Keratinocyte (primary cell): ENCODE measurements around the gene DAPK2. TPM values are rescaled to one million over a fixed set of nuclear protein-coding genes. Genes with fewer than 3 reads are reported as not detected.

Source experiments
- DNase-seq: peaks from one replicate; pipeline ENCODE4 v3.0.0-alpha.2; 2011; ENCODE audit warnings: low read depth, missing footprints, low spot score
- FAIRE-seq: peaks from 2 replicates; lab custom pipeline; 2011; peaks lifted over from hg19 to GRCh38; lab: Jason Lieb, UNC
- H2AFZ ChIP-seq: 2 replicates; pipeline ENCODE4 v1.6.0; 2012; ENCODE audit warnings: low read length, control low read depth, inconsistent platforms; ENCODE audit not compliant: control insufficient read depth
- H3K27ac ChIP-seq: 2 replicates; pipeline ENCODE4 v1.5.1; 2011; ENCODE audit warnings: low read length; ENCODE audit not compliant: control insufficient read depth, insufficient read depth
- H3K27me3 ChIP-seq: 3 replicates; pipeline ENCODE4 v1.6.0; 2011; ENCODE audit warnings: low read length; ENCODE audit not compliant: control insufficient read depth, insufficient read depth; ENCODE audit errors: extremely low read depth
- H3K36me3 ChIP-seq, 2 experiments: 2 replicates in 1 of 2; 3 replicates in 1 of 2; pipeline ENCODE4 v1.5.1; 2011; ENCODE audit warnings: low read length in 2 of 2, mild to moderate bottlenecking in 1 of 2; ENCODE audit not compliant: control insufficient read depth in 2 of 2, insufficient read depth in 2 of 2; ENCODE audit errors: extremely low read depth in 1 of 2
- H3K4me1 ChIP-seq: 3 replicates; pipeline ENCODE4 v1.5.1; 2011; ENCODE audit warnings: low read length; ENCODE audit not compliant: control insufficient read depth, insufficient read depth; ENCODE audit errors: extremely low read depth
- H3K4me2 ChIP-seq: 3 replicates; pipeline ENCODE4 v1.6.0; 2011; ENCODE audit warnings: low read depth, low read length; ENCODE audit not compliant: control insufficient read depth, insufficient read depth; ENCODE audit errors: extremely low read depth
- H3K4me3 ChIP-seq, 3 experiments: fragments of 200-600 bp in 1 of 3; sonication (generic) in 1 of 3; 2 replicates in 2 of 3; 3 replicates in 1 of 3; pipeline ENCODE4 v1.5.1; 2011 to 2016; ENCODE audit warnings: low read length in 3 of 3, mild to moderate bottlenecking in 3 of 3, control low read depth in 2 of 3, inconsistent platforms in 1 of 3, low read depth in 1 of 3, mixed read lengths in 1 of 3, mixed run types in 1 of 3, moderate library complexity in 1 of 3; ENCODE audit not compliant: control insufficient read depth in 2 of 3, insufficient read depth in 2 of 3; ENCODE audit errors: extremely low read depth in 1 of 3
- H3K79me2 ChIP-seq: 2 replicates; pipeline ENCODE4 v1.6.0; 2012; ENCODE audit warnings: low read length; ENCODE audit not compliant: control insufficient read depth, insufficient read depth
- H3K9ac ChIP-seq: 3 replicates; pipeline ENCODE4 v1.6.0; 2011; ENCODE audit warnings: low read length; ENCODE audit not compliant: control insufficient read depth, insufficient read depth; ENCODE audit errors: extremely low read depth
- H3K9me1 ChIP-seq: 3 replicates; pipeline ENCODE4 v1.6.0; 2011; ENCODE audit warnings: low read length; ENCODE audit not compliant: control insufficient read depth, insufficient read depth; ENCODE audit errors: extremely low read depth
- H3K9me3 ChIP-seq: 2 replicates; pipeline ENCODE4 v1.5.1; 2012; ENCODE audit warnings: low read depth, low read length; ENCODE audit not compliant: control insufficient read depth
- H4K20me1 ChIP-seq: 3 replicates; pipeline ENCODE4 v1.6.0; 2011; ENCODE audit warnings: low read length; ENCODE audit not compliant: control insufficient read depth, insufficient read depth; ENCODE audit errors: extremely low read depth
- CTCF ChIP-seq, 3 experiments: IDR thresholded peaks in 1 of 3; conservative IDR thresholded peaks in 1 of 3; optimal IDR thresholded peaks in 1 of 3; 2 replicates in 2 of 3; 3 replicates in 1 of 3; pipeline versions ENCODE3 to v1.5.1; 2011; ENCODE audit warnings: low read length in 3 of 3, mild to moderate bottlenecking in 3 of 3, moderate library complexity in 2 of 3, control low read depth in 1 of 3, inconsistent platforms in 1 of 3; ENCODE audit not compliant: insufficient read depth in 2 of 3; ENCODE audit errors: extremely low read depth in 1 of 3
- EZH2 ChIP-seq: IDR thresholded peaks from one replicate; pipeline ENCODE4 v1.6.1; 2012; ENCODE audit warnings: inconsistent platforms, mild to moderate bottlenecking, low read length, moderate library complexity
- dilution Hi-C: fragments of 300-500 bp; cut with MboI; formaldehyde crosslinking; loops from one replicate; pipeline ENCODE4 v1.7.0; 2020; ENCODE audit warnings: low sequenced_read_pairs; ENCODE audit not compliant: extremely low pct_ligation_motif_present
- polyA plus RNA-seq, 5 experiments: library from polyadenylated mRNA; depleted of rRNA in 3 of 5; stranded (reverse) in 3 of 5; stranded (forward) in 1 of 5; unstranded in 1 of 5; fragments of >200 nt; gene quantifications; 1 replicate in 1 of 5; 2 replicates in 3 of 5; 3 replicates in 1 of 5; pipeline versions ENCODE4 v1.2.1 to v1.2.3, GENCODE V29; 2011 to 2012; ENCODE audit warnings: missing spikeins in 2 of 5, low read depth in 1 of 5, low replicate concordance in 1 of 5

The DAPK2 gene
- polyA plus RNA-seq, 1 donor (not counting 4 experiments of a cell fraction or from before 2014, with no cell fraction given) = 1.4 TPM

- H3K36me3 ChIP-seq = no peaks in the 10 kb centered on the region
- no peak for TF ChIP-seq CTCF (optimal IDR thresholded peaks at IDR 0.05 in 1 of 3, IDR thresholded peaks at IDR 0.05 in 1 of 3, conservative IDR thresholded peaks at IDR 0.05 in 1 of 3; ENCODE audit: extremely low read depth in 1 of 3, insufficient read depth in 2 of 3, low read length in 3 of 3)
- no peak for TF ChIP-seq EZH2
- no peak overlapping the region for H2AFZ ChIP-seq
- H3K27ac ChIP-seq = no peak overlapping the region
- DNase-seq (no peak), FAIRE-seq (no peak)
- no peaks in the 10 kb centered on the region for H3K79me2 ChIP-seq
- no peaks in the 10 kb centered on the region for H4K20me1 ChIP-seq
- H3K4me1 ChIP-seq = no peaks in the 10 kb centered on the region
- H3K4me2 ChIP-seq = no peak overlapping the region
- H3K27me3 ChIP-seq = peaks cover 3% of the 10 kb centered on the region
- no peak overlapping the region for H3K9ac ChIP-seq
- H3K4me3 ChIP-seq = no peak overlapping the region
- H3K9me1 ChIP-seq = no peaks in the 10 kb centered on the region
- H3K9me3 ChIP-seq = no peaks in the 10 kb centered on the region
- dilution Hi-C loops = no loop called here
Measured at GRCh38 chr15:63896336-63897115, 149.8 kb downstream of the DAPK2 start.

GRCh38 chr15:63895787-63896218 is 150.5 kb downstream of the DAPK2 start:
- no peak overlapping the region for H2AFZ ChIP-seq
- H3K27me3 ChIP-seq = peaks cover 3% of the 10 kb centered on the region
- H3K4me3 ChIP-seq = no peak overlapping the region
- H3K4me2 ChIP-seq = no peak overlapping the region
- H3K9me3 ChIP-seq = no peaks in the 10 kb centered on the region
- no peaks in the 10 kb centered on the region for H4K20me1 ChIP-seq
- DNase-seq = no peak
- dilution Hi-C loops = no loop called here
- no peaks in the 10 kb centered on the region for H3K9me1 ChIP-seq
- no peak overlapping the region for H3K27ac ChIP-seq
- no peak for TF ChIP-seq EZH2
- TF ChIP-seq CTCF (optimal IDR thresholded peaks at IDR 0.05 in 1 of 3, IDR thresholded peaks at IDR 0.05 in 1 of 3, conservative IDR thresholded peaks at IDR 0.05 in 1 of 3; ENCODE audit: extremely low read depth in 1 of 3, insufficient read depth in 2 of 3, low read length in 3 of 3) = no peak
- no peaks in the 10 kb centered on the region for H3K79me2 ChIP-seq
- no peaks in the 10 kb centered on the region for H3K4me1 ChIP-seq
- FAIRE-seq = no peak
- H3K9ac ChIP-seq = no peak overlapping the region
- no peaks in the 10 kb centered on the region for H3K36me3 ChIP-seq
